Nephron progenitor cell (in vitro differentiated cells): ENCODE data around the gene SERP2.

Source experiments
- DNase-seq: peaks from one replicate; pipeline ENCODE4 v3.0.0; 2021
- H3K27ac Mint-ChIP-seq: 2 replicates; pipeline ENCODE4 v1.8.0; 2021; ENCODE audit warnings: mild to moderate bottlenecking, moderate library complexity, mixed read lengths
- H3K27me3 Mint-ChIP-seq: 2 replicates; pipeline ENCODE4 v1.8.0; 2021; ENCODE audit warnings: mild to moderate bottlenecking, low read depth, mixed read lengths; ENCODE audit not compliant: poor library complexity
- H3K36me3 Mint-ChIP-seq: 2 replicates; pipeline ENCODE4 v1.8.0; 2021; ENCODE audit warnings: low read depth, mixed read lengths
- H3K4me1 Mint-ChIP-seq: 2 replicates; pipeline ENCODE4 v1.8.0; 2021; ENCODE audit warnings: mixed read lengths
- H3K4me3 Mint-ChIP-seq: 2 replicates; pipeline ENCODE4 v1.8.0; 2021; ENCODE audit warnings: mild to moderate bottlenecking, moderate library complexity, mixed read lengths
- H3K9me3 Mint-ChIP-seq: 2 replicates; pipeline ENCODE4 v1.8.0; 2021; ENCODE audit warnings: mild to moderate bottlenecking, moderate library complexity, mixed read lengths
- TF ChIP-seq, protein P1 (sequence below): fragments of 200-600 bp; sonication (generic); IDR thresholded peaks from 2 replicates; pipeline ENCODE4 v1.5.0; 2021; ENCODE audit warnings: antibody characterized with exemption

SERP2 gene

DNA sequence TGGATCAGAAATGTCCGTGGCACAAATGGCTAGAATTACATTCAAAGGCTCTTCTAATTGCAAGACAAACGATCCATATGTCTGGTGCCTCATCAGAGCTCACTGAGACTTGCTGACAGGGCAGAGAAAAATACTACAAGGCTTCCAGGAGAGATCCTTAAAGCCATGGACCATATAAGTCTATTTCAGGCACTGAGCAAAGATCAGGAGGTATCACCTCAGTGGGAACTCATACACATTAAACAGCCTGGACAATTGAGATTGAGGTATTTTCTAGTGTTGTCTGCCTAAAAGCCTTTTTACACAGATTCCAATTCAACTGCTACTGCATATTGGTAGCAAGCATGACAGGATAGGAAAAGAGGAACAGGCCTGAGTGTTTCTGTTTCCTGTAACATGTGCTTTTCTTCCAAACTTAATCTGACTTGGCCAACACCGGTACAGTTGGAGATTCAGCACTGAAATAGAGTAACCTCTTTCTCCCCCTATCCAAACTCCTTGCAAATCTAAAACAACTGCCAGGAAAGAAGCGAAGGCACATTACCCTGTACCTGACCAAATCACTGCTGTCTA is 65.9 kb downstream of the SERP2 start:
- TF ChIP-seq, protein P1, sequence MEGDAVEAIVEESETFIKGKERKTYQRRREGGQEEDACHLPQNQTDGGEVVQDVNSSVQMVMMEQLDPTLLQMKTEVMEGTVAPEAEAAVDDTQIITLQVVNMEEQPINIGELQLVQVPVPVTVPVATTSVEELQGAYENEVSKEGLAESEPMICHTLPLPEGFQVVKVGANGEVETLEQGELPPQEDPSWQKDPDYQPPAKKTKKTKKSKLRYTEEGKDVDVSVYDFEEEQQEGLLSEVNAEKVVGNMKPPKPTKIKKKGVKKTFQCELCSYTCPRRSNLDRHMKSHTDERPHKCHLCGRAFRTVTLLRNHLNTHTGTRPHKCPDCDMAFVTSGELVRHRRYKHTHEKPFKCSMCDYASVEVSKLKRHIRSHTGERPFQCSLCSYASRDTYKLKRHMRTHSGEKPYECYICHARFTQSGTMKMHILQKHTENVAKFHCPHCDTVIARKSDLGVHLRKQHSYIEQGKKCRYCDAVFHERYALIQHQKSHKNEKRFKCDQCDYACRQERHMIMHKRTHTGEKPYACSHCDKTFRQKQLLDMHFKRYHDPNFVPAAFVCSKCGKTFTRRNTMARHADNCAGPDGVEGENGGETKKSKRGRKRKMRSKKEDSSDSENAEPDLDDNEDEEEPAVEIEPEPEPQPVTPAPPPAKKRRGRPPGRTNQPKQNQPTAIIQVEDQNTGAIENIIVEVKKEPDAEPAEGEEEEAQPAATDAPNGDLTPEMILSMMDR: no peak
- Mint-ChIP-seq H3K27ac (peak overlapping the region; percentile 86), H3K27me3 (peaks cover 2% of the 10 kb centered on the region), H3K36me3 (peaks cover 5% of the 10 kb centered on the region), H3K9me3 (no peaks in the 10 kb centered on the region), H3K4me3 (no peak overlapping the region), H3K4me1 (peaks cover 43% of the 10 kb centered on the region)
- DNase-seq: no peak

DNA sequence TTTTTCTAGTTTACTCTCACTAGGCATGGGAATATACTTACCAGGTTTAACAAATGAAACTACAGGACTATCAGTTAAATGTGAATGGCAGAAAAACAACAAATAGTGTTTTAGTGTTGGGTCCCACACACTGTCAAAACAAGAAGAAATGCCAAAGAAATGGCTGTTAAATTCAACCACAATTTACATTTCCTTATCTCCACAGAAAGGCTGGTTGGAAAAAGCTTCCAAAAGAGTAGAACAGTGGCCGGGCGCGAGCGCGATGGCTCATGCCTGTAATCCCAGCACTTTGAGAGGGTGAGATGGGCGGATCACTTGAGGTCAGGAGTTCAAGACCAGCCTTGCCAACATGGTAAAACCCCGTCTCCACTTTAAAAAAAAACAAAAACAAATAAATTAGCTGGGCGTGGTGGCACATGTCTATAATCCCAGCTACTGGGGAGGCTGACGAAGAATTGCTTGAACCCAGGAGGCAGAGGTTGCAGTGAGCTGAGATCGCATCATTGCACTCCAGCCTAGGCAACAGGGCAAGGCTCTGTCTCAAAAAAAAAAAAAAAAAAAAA is 66.5 kb downstream of the SERP2 start:
- H3K4me3 Mint-ChIP-seq: no peak overlapping the region
- H3K4me1 Mint-ChIP-seq: peaks cover 38% of the 10 kb centered on the region
- H3K27me3 Mint-ChIP-seq: peaks cover 2% of the 10 kb centered on the region
- no peaks in the 10 kb centered on the region for H3K9me3 Mint-ChIP-seq
- peak overlapping the region; percentile 86 for H3K27ac Mint-ChIP-seq
- no peak for DNase-seq
- TF ChIP-seq, protein P1: no peak
- peaks cover 4% of the 10 kb centered on the region for H3K36me3 Mint-ChIP-seq
